Upper lobe of left lung (tissue), 4 donors: ENCODE measurements around the gene PFDN6.

Experiments used
- CTCF ChIP-seq, 6 experiments: fragments of 450-650 bp in 4 of 6; fragments of 200-600 bp in 2 of 6; sonication (generic) in 2 of 6; IDR thresholded peaks; one replicate each; pipeline ENCODE4 v1.5.1; 2016 to 2019; ENCODE audit warnings: antibody characterized with exemption in 6 of 6
- POLR2AphosphoS5 ChIP-seq, 2 donors: sonication (generic); formaldehyde crosslinking; IDR thresholded peaks; one replicate each; pipeline ENCODE4 v1.5.1; 2017; ENCODE audit warnings: antibody characterized with exemption in 2 of 2

- TF ChIP-seq CTCF (IDR thresholded peaks at IDR 0.05) (no peak), POLR2AphosphoS5 (IDR thresholded peaks at IDR 0.05) (no peak)
Observed at GRCh38 chr6:33286946-33287914, 2.2 kb upstream of the PFDN6 start.
